Measurements from ENCODE around the gene TMPRSS12. TPM values are rescaled to one million over a fixed set of nuclear protein-coding genes. Genes with fewer than 3 reads are reported as not detected.

The TMPRSS12 gene
- total and polyA plus RNA-seq, 2 of the 13 experiments (the other 11 are each of a cell fraction or from before 2014, with no cell fraction given), result not detected

DNA sequence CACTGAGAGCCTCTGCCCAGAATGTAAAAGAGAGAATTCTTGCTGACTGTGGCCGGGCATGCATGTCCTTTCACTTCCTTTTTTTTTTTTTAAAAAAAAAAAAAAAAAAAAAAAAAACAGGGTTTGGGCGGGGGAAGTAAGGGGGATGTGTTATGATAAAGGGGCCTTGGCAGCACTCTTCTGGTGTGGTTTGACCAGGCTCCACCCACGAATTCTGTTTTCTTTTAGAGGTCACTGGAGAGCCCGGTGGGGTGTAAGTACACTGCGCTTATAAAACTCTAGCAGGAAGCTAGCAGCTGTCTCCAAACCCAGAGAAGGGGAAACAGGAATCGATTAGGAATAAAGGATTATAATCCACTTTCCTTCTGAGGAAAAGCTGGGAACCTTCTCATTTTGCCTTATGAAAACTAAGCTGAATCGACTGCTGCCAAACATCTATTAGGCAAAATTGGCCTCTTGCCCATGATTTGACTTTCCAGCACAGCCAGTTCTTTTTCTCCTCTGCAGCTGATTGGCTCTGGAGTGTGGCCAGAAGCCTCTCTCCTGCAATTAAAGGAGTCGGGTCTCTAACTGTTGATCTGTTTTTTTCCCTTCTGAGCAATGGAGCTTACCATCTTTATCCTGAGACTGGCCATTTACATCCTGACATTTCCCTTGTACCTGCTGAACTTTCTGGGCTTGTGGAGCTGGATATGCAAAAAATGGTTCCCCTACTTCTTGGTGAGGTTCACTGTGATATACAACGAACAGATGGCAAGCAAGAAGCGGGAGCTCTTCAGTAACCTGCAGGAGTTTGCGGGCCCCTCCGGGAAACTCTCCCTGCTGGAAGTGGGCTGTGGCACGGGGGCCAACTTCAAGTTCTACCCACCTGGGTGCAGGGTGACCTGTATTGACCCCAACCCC, 82.0 kb downstream of the TMPRSS12 start (continued):
- TF ChIP-seq, protein P1, sequence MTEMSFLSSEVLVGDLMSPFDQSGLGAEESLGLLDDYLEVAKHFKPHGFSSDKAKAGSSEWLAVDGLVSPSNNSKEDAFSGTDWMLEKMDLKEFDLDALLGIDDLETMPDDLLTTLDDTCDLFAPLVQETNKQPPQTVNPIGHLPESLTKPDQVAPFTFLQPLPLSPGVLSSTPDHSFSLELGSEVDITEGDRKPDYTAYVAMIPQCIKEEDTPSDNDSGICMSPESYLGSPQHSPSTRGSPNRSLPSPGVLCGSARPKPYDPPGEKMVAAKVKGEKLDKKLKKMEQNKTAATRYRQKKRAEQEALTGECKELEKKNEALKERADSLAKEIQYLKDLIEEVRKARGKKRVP (CRISPR knock-in tag; IDR thresholded peaks at IDR 0.05), result no peak; a peak in 1 of 4 replicates
- TF ChIP-seq, protein P2, sequence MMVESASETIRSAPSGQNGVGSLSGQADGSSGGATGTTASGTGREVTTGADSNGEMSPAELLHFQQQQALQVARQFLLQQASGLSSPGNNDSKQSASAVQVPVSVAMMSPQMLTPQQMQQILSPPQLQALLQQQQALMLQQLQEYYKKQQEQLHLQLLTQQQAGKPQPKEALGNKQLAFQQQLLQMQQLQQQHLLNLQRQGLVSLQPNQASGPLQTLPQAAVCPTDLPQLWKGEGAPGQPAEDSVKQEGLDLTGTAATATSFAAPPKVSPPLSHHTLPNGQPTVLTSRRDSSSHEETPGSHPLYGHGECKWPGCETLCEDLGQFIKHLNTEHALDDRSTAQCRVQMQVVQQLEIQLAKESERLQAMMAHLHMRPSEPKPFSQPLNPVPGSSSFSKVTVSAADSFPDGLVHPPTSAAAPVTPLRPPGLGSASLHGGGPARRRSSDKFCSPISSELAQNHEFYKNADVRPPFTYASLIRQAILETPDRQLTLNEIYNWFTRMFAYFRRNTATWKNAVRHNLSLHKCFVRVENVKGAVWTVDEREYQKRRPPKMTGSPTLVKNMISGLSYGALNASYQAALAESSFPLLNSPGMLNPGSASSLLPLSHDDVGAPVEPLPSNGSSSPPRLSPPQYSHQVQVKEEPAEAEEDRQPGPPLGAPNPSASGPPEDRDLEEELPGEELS (CRISPR knock-in tag; IDR thresholded peaks at IDR 0.05), result 0 out of 2 replicates have a peak, but pooled peaks have one; percentile 15
- TF ChIP-seq ZNF234 (CRISPR knock-in tag; conservative IDR thresholded peaks at IDR 0.05) (0 out of 2 replicates have a peak, but pooled peaks have one; percentile 29), MED1 (CRISPR knock-in tag; IDR thresholded peaks at IDR 0.05) (0 out of 2 replicates have a peak, but pooled peaks have one; percentile 9), RFXAP (CRISPR knock-in tag; IDR thresholded peaks at IDR 0.05; ENCODE audit: borderline replicate concordance) (no peak), SNRNP70 (IDR thresholded peaks at IDR 0.05; ENCODE audit: low read depth, low read length) (no peak), TSC22D2 (CRISPR knock-in tag; IDR thresholded peaks at IDR 0.05; ENCODE audit: borderline replicate concordance) (no peak), MYNN (CRISPR knock-in tag; IDR thresholded peaks at IDR 0.05; ENCODE audit: low read depth) (no peak), ZNF614 (CRISPR knock-in tag; IDR thresholded peaks at IDR 0.05; ENCODE audit: borderline replicate concordance) (0 out of 2 replicates have a peak, but pooled peaks have one; percentile 43), LCORL (IDR thresholded peaks at IDR 0.05) (0 out of 2 replicates have a peak, but pooled peaks have one; percentile 29), LCORL (CRISPR knock-in tag; IDR thresholded peaks at IDR 0.05) (no peak), ZFP91 (CRISPR knock-in tag; IDR thresholded peaks at IDR 0.05; ENCODE audit: borderline replicate concordance) (peak; percentile 90), XRCC5 (optimal IDR thresholded peaks at IDR 0.05; ENCODE audit: low read length) (peak; percentile 48), MAFF (IDR thresholded peaks at IDR 0.05; ENCODE audit: low read depth, low read length) (no peak), NR2F2 (IDR thresholded peaks at IDR 0.05; ENCODE audit: borderline replicate concordance, low read depth) (0 out of 2 replicates have a peak, but pooled peaks have one; percentile 28), PAWR (CRISPR knock-in tag; IDR thresholded peaks at IDR 0.05; ENCODE audit: borderline replicate concordance) (no peak)
- TF ChIP-seq, protein P3, sequence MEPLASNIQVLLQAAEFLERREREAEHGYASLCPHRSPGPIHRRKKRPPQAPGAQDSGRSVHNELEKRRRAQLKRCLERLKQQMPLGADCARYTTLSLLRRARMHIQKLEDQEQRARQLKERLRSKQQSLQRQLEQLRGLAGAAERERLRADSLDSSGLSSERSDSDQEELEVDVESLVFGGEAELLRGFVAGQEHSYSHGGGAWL (CRISPR knock-in tag; IDR thresholded peaks at IDR 0.05), result peak; percentile 8; the same call in 1 of the 2 replicates
- TF ChIP-seq, protein P4, sequence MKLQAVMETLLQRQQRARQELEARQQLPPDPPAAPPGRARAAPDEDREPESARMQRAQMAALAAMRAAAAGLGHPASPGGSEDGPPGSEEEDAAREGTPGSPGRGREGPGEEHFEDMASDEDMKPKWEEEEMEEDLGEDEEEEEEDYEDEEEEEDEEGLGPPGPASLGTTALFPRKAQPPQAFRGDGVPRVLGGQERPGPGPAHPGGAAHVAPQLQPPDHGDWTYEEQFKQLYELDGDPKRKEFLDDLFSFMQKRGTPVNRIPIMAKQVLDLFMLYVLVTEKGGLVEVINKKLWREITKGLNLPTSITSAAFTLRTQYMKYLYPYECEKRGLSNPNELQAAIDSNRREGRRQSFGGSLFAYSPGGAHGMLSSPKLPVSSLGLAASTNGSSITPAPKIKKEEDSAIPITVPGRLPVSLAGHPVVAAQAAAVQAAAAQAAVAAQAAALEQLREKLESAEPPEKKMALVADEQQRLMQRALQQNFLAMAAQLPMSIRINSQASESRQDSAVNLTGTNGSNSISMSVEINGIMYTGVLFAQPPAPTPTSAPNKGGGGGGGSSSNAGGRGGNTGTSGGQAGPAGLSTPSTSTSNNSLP (IDR thresholded peaks at IDR 0.05; ENCODE audit: low read depth, low read length), result peak; percentile 8; the same call in 1 of the 2 replicates
- TF ChIP-seq, protein P5, sequence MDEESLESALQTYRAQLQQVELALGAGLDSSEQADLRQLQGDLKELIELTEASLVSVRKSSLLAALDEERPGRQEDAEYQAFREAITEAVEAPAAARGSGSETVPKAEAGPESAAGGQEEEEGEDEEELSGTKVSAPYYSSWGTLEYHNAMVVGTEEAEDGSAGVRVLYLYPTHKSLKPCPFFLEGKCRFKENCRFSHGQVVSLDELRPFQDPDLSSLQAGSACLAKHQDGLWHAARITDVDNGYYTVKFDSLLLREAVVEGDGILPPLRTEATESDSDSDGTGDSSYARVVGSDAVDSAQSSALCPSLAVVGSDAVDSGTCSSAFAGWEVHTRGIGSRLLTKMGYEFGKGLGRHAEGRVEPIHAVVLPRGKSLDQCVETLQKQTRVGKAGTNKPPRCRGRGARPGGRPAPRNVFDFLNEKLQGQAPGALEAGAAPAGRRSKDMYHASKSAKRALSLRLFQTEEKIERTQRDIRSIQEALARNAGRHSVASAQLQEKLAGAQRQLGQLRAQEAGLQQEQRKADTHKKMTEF (CRISPR knock-in tag; IDR thresholded peaks at IDR 0.05), result 0 out of 2 replicates have a peak, but pooled peaks have one; percentile 34
